ENCODE measurements around the gene ASXL3.

ASXL3 gene

DNA sequence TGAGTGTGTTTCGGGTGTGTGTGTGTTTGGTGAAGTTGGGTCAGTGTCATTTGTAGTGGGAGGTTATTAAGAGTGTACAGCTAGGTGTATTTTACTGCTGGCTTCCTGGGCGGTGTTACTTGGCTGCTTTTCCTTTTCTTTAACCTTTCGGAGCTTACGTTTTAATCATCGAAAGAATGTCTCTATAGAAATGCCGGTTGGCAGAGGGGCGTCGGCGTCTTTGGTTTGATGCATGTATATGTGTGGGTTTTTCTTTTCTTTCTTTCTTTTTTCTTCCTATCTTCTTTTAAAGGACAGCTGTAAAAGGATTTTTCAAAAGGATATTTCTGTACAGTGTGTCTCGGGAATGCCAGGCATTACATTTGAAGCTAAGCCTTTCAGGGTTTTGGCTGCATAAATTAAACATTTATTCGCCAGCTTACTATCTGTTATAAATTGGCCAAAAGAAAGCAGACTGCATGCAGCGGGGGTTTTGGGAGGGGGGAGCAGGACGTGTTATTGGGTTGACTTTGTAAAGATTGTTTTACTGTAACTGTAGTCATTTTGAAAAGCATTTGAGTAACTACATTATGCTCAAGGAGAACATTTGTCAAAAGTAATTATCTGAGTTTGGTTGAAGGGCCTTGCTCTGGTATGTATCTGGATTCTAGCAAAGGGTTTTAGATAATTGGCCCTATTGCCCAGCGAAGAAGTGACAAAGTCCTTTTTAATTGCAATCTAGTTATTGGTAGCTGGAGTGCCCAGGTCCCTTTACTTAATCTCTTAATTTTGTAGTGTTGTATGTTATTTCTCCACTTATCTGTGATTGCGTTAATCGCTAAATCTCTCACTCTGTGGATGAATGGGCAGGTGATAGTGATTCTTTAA is 1.6 kb downstream of the ASXL3 start:
- Histone ChIP-seq H3K36me3 (ENCODE audit: control insufficient read depth, insufficient read depth, low read length) (no peaks in the 10 kb centered on the region), H3K9me3 (ENCODE audit: control insufficient read depth, low read length) (no peaks in the 10 kb centered on the region), H3K79me2 (no peaks in the 10 kb centered on the region), H3K4me2 (ENCODE audit: low read length) (peak overlapping the region; percentile 71), H3K27me3 (ENCODE audit: control insufficient read depth, insufficient read depth, low read length) (no peaks in the 10 kb centered on the region), H3K4me3 (ENCODE audit: low read depth, low read length) (peak overlapping the region; percentile 22), H3K27ac (no peak overlapping the region), H3K4me1 (no peaks in the 10 kb centered on the region), H2AFZ (peak overlapping the region; percentile 59), H3K9ac (no peak overlapping the region)
- TF ChIP-seq, protein P1, sequence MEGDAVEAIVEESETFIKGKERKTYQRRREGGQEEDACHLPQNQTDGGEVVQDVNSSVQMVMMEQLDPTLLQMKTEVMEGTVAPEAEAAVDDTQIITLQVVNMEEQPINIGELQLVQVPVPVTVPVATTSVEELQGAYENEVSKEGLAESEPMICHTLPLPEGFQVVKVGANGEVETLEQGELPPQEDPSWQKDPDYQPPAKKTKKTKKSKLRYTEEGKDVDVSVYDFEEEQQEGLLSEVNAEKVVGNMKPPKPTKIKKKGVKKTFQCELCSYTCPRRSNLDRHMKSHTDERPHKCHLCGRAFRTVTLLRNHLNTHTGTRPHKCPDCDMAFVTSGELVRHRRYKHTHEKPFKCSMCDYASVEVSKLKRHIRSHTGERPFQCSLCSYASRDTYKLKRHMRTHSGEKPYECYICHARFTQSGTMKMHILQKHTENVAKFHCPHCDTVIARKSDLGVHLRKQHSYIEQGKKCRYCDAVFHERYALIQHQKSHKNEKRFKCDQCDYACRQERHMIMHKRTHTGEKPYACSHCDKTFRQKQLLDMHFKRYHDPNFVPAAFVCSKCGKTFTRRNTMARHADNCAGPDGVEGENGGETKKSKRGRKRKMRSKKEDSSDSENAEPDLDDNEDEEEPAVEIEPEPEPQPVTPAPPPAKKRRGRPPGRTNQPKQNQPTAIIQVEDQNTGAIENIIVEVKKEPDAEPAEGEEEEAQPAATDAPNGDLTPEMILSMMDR (IDR thresholded peaks at IDR 0.05), result no peak

- Histone ChIP-seq H2AFZ (no peak overlapping the region), H3K4me3 (ENCODE audit: low read depth, low read length) (no peak overlapping the region), H3K36me3 (ENCODE audit: control insufficient read depth, insufficient read depth, low read length) (no peaks in the 10 kb centered on the region), H3K79me2 (no peaks in the 10 kb centered on the region), H3K4me1 (no peaks in the 10 kb centered on the region), H3K27me3 (ENCODE audit: control insufficient read depth, insufficient read depth, low read length) (no peaks in the 10 kb centered on the region), H3K4me2 (ENCODE audit: low read length) (no peak overlapping the region), H3K9ac (no peak overlapping the region), H3K9me3 (ENCODE audit: control insufficient read depth, low read length) (no peaks in the 10 kb centered on the region), H3K27ac (no peak overlapping the region)
- TF ChIP-seq, protein P1 (IDR thresholded peaks at IDR 0.05), result no peak
Observed at GRCh38 chr18:33580546-33580945, 2.5 kb downstream of the ASXL3 start.

- Histone ChIP-seq H3K9me3 (ENCODE audit: control insufficient read depth, low read length) (no peaks in the 10 kb centered on the region), H3K36me3 (ENCODE audit: control insufficient read depth, insufficient read depth, low read length) (no peaks in the 10 kb centered on the region), H3K79me2 (no peaks in the 10 kb centered on the region), H3K27me3 (ENCODE audit: control insufficient read depth, insufficient read depth, low read length) (no peaks in the 10 kb centered on the region), H3K4me2 (ENCODE audit: low read length) (no peak overlapping the region), H2AFZ (no peak overlapping the region), H3K27ac (no peak overlapping the region), H3K4me3 (ENCODE audit: low read depth, low read length) (no peak overlapping the region), H3K4me1 (no peaks in the 10 kb centered on the region), H3K9ac (no peak overlapping the region)
- TF ChIP-seq, protein P1 (IDR thresholded peaks at IDR 0.05), result no peak
Observed at GRCh38 chr18:33581856-33582255, 3.8 kb downstream of the ASXL3 start.

GRCh38 chr18:33583901-33584300 is 5.9 kb downstream of the ASXL3 start:
- Histone ChIP-seq H3K9me3 (ENCODE audit: control insufficient read depth, low read length) (no peaks in the 10 kb centered on the region), H3K36me3 (ENCODE audit: control insufficient read depth, insufficient read depth, low read length) (no peaks in the 10 kb centered on the region), H2AFZ (no peak overlapping the region), H3K4me3 (ENCODE audit: low read depth, low read length) (no peak overlapping the region), H3K27me3 (ENCODE audit: control insufficient read depth, insufficient read depth, low read length) (no peaks in the 10 kb centered on the region), H3K27ac (no peak overlapping the region), H3K4me1 (no peaks in the 10 kb centered on the region), H3K79me2 (no peaks in the 10 kb centered on the region), H3K9ac (no peak overlapping the region), H3K4me2 (ENCODE audit: low read length) (no peak overlapping the region)
- TF ChIP-seq, protein P1 (IDR thresholded peaks at IDR 0.05), result no peak
